Prostate gland (tissue), 2 donors: Measurements from ENCODE around the gene TSPAN32.

Experiments
- POLR2A ChIP-seq: fragments of 450-650 bp; IDR thresholded peaks from one replicate; pipeline ENCODE4 v1.6.1; 2016; ENCODE audit warnings: antibody characterized with exemption, mild to moderate bottlenecking
- POLR2AphosphoS5 ChIP-seq: sonication (generic); formaldehyde crosslinking; IDR thresholded peaks from one replicate; pipeline ENCODE4 v1.6.1; 2017; ENCODE audit warnings: antibody characterized with exemption
- TF ChIP-seq, protein P1 (sequence below), 4 experiments: fragments of 200-600 bp in 2 of 4; fragments of 450-650 bp in 2 of 4; sonication (generic) in 2 of 4; IDR thresholded peaks; 1 replicate in 3 of 4; 2 replicates in 1 of 4; pipeline ENCODE4 v1.5.1; 2016 to 2019; ENCODE audit warnings: antibody characterized with exemption in 4 of 4, mild to moderate bottlenecking in 2 of 4, moderate library complexity in 2 of 4

DNA sequence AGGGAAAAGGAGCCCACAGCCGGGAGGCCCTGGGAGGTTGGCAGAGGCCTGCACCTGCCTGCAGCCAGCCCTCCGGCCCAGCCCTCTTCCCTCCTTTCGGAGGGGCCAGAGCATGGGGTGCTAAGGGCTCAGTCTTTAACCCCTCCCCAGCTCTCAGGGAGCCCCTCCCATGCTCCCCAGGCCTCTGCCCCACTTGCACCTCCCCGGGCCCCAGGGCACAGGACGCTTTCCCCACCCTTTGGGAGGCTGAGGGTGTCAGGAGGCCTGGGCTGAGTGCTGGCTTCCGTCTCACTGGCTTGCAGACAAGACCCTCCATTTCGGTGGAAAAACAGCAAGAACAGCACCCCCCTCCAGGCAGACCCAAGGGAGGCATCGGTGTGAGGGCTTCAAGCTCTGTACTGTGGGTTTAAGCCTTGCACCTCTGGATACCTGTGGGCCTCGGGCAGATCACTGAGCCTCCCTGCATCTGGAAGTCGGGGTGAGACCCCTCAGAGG, 38.7 kb upstream of the TSPAN32 start:
- TF ChIP-seq, protein P1, sequence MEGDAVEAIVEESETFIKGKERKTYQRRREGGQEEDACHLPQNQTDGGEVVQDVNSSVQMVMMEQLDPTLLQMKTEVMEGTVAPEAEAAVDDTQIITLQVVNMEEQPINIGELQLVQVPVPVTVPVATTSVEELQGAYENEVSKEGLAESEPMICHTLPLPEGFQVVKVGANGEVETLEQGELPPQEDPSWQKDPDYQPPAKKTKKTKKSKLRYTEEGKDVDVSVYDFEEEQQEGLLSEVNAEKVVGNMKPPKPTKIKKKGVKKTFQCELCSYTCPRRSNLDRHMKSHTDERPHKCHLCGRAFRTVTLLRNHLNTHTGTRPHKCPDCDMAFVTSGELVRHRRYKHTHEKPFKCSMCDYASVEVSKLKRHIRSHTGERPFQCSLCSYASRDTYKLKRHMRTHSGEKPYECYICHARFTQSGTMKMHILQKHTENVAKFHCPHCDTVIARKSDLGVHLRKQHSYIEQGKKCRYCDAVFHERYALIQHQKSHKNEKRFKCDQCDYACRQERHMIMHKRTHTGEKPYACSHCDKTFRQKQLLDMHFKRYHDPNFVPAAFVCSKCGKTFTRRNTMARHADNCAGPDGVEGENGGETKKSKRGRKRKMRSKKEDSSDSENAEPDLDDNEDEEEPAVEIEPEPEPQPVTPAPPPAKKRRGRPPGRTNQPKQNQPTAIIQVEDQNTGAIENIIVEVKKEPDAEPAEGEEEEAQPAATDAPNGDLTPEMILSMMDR (IDR thresholded peaks at IDR 0.05): no peak
- TF ChIP-seq POLR2A (no peak), POLR2AphosphoS5 (no peak)
